NCI-H2227 (cell line): ENCODE measurements around the gene IQCF6.
"Not testable (repeated sequence)": the region's sequence is repeated elsewhere in the genome, so short reads cannot be mapped to it uniquely, and the experiment has no call there.

Experiments
- DNase-seq: peaks from one replicate; lab custom pipeline; 2025; ENCODE audit not compliant: unreplicated experiment; lab: John Stamatoyannopoulos, UW

The IQCF6 gene

DNA sequence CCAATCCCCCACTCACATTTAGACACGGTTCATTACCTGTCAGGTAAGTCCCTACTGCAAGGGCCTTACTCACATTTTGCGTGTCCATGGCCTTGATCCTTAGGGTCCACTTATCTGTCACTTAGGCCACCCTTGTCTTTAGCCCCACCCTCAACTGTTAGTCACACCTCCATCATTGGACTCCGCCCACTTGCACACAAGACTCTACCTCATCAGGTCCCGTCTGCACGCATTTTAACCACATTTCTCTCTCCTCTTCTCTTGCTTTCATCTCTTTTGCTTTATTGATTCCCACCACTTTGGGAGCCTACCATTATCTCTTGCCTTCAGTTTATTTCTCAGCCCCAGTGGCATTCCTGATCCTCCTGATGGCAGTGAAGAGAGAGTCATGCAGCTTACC is at the start of gene IQCF6:
Gene IQCF6, minus strand, starts transcription at position 101 of the 400 bp plus-strand sequence. Its CDS starts 13 bp downstream, at position 88.
- no peak for DNase-seq

DNA sequence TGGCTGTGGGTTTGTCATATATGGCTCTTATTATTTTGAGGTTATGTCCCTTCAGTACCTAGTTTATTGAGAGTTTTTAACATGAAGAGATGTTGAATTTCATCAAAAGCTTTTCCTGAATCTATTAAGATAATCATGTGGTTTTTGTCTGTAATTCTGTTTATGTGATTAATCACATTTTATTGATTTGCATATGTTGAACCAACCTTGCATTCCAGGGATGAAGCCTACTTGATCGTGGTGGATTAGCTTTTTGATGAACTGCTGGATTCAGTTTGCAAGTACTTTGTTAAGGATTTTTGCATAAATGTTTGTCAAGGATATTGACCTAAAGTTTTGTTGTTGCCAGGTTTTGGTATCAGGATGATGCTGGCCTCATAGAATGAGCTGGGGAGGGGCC is 49.3 kb upstream of the IQCF6 start:
- DNase-seq = no peak

DNA sequence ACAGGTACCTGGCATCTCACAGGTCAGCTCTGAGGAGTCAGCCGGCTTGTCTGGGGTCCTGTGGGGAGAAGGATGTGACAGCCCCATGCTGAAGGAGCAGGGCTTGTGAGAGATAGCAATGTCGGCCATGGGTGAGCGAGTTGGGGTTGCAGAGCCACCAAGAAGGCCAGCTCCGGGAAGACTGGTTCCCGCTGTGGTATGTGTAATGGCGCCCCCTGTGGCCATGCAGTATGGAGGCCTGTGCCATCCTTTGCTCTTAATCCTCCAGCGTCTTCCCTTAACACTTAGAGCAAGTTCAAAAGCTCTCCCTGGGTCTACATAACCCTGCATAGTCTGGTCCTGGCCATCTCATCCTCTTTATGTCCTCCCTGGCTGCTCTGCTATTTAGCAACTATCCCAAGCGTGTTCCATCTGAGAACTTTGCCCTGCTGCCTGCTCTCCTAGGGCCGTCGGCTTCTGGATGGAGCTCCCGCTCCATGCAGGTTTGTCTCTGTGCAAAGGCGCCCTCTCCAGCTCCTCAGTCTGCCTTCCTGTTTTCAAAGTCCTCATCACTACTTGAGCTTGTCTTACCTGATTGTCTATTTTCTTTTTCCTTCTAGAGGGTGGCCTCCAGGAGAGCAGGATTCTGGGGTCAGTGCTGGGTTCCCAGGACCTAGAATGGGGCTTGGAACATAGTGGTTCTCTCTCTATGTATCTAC is 40.8 kb upstream of the IQCF6 start:
- DNase-seq = no peak

DNA sequence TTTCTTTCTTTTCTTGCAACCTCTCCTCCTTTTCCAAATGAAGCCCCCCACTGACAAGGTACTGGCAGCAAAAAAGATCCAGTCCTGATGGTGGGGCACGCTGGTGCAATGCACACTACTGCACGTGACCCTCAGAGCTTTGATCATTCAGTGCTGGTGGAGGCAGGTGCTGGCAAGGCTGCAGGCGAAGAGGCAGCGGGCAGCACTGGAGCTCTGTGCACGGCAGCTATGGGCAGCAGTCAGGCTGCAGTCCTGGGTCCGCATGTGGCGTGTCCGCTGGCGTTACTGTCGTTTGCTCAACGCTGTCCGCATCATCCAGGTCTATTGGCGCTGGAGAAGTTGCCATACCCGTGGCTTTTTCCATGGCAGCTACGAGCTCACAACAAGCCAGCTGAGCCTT is 40.1 kb upstream of the IQCF6 start:
- DNase-seq = no peak

DNA sequence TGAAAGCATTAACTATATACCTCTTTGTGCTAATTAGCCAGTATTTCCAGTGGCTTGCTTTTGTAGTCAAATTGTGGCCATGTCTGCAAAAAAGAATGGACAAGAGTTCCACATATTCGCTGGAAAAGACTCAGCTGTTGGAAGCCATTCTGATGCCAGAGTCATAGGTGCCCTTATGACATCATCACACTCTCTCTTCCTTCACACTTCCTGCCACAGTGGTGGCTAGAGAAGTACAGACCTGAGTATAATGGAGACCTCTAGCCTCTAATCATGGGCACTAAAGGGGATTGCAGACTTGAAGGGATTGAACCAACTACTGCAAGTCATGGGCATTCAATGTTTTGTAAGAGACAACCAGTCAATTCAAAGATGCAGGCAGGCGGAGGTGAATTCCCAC is 38.3 kb upstream of the IQCF6 start:
- no peak for DNase-seq

DNA sequence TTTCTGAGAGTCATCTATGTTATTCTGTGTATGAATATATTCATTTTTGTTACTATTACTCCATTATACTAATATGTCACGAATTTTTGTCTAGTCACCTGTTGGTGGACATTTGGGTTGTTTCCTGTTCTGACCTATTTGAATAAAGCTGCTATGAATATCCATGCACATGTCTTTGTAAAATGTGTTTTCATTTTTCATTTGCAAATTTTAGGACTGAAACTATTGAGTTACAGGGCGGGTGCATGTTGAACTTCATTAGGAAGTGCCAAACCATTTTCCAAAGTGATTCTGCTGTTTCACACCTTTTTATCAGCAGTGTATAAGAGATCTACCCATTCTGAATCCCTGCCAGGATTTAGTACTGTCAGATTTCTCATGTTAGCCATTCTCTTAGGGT is 37.7 kb upstream of the IQCF6 start:
- DNase-seq = no peak

DNA sequence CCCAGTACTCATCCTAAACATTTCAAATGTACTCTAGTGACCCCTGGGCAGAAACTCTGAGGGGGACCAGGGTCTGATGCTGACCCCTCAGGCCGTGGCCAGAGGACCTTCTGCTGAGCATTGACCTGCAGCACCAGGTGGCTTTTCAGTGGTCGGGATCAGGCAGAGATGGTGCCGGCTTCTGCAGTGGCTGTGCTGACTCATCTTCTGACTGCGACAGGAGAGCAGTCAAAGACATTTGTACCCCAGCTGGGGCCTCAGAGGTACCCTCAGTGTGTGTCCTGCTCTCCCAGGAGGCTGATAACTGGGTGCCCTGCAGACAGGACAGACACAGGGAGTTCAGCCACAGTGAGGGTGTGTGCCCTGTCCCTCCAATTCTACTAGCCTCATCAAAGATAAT is 36.6 kb upstream of the IQCF6 start:
- no peak for DNase-seq

DNA sequence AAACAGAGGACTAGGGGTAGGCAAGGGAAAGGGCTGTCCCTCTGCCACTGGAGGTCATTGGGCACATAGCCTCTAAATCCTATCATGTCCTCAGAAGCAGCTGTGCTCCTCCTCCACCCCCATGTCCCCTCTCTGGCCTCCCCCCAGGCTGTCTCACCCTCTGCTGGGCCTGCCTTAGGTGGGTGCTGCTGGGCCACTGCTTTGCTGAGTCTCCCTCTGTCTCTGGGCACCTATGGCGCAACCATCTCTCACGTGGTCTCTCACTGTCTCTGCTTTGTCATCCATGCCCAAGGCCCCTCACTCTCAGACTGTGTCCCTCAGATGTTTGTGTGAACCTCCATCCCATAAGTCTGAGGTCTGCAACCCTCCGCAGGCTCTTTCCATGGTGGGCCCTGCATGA is 35.0 kb upstream of the IQCF6 start:
- DNase-seq = no peak

DNA sequence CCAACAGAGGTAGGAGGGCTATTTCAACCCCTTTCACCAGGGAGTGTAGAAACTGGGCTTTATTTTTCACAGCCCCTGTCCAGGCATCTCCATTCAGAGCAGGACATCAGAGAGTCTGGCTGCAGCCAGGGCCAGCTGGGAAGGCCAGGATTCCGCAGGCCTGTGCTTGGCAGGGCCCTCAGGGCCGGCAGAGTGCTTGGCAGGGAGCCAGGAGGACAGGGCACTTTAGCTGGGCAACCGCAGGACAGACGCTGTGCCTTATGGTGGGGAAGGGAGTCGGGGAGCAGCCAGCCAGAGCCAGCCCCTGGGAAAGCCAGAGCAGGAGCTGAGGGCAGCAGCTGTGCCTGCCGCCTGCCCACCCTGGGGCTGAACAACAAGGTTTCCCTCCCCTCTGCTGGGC is 34.5 kb upstream of the IQCF6 start:
- DNase-seq = no peak

DNA sequence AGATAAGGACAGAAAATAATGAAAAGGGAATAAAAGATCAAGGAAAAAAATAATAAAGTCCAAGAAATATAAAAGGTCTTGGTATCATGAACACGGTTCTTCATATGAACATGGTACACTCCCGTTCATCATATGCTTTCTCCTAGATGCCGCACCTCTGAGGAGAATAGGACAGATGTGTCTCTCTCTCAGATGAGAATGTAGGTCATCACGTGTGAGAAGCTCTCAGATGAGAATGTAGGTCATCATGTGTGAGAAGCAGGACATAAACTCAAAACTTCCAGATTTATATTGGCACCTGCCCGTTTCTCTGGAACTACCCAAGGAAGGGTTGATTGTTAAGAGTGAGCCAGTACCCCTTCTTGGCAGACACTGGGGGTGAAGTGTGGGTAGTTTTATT is 29.9 kb upstream of the IQCF6 start:
- no peak for DNase-seq

DNA sequence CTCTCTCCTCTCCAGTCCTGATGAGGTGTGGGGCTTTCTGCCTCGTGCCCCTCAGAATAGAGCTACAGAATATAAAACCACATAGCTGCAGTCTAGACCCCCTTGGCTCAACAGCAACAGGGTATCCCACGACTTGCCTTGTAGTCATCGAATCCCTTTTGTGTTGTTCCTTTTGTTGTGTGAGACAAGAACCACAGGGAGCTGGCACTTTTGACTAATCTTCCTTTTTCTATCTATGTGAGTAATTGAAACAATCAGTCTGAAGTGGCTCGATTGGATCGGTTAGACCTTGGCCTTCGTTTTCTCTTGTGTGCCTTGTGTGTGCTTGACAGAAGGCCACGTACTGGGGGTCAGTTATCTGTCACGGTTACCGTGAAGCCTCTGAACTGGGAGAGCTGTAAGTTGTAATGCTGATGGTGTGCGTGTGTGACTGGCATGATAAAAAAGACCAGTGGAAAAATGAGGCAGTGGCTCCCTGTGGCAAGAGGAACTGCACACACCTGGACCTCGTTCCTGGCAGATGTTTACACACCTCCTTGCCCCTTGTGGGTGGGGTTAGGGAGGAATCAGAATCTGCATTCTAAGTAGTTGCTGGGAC is 23.2 kb upstream of the IQCF6 start:
- peak; percentile 63 for DNase-seq

DNA sequence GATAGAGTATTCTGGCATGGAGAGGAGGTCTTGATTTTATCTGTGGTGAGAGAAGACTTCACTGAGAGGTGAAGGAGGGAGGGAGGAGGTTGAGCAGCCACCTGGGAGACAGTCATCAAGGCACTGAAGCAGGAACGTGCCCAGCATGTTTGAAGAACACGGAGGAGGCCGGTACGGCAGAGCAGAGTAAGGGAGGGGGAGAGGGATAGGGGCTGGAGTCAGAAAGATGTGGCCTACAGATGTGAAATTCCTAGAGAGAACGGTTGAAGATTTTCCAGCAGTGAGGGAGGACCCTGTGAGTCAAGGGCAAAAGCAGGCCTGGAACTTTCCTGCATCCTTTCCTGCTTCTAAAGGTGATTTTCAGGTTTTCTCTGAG is 21.7 kb upstream of the IQCF6 start:
- no peak for DNase-seq

DNA sequence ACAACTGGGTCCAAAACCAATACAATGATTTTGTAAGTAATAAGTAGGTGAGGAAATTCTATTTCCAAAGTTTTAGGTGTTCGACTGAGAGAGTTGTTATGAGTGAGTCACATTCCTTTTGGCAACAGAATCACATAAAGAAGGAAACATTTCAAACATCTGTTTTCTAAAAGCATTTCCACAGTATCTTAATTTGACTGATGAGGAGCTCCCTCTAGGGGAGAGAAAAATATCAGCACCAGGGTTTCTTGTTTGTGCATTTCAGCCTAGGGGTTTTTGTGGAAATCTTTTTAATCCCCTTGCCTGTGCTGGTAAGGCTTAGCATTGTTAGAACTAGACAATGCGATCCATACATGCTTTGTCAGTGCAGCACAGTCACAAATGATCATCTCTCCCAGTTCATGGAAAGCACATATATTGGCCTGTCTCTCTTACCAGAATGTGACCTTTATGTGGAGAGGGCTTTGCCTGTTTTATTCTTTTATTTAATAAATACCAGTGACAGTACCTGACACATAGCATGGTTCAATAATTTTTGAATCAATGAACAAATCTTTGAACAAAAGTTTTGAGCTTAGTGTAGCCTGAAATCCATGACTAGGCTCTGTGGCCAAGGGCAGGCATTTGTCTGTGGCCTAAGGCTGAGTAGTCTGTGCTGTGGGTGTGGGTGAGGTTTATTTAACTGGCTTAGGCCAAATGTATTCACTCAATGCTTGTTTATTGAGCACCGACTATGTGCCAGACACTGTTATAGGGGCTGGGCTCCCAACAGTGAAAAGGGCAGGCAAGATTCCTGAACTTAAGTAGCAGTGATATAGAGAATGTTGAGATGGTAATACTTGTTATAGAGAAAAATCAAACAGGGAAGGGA is 21.1 kb upstream of the IQCF6 start:
- DNase-seq = peak; percentile 50

DNA sequence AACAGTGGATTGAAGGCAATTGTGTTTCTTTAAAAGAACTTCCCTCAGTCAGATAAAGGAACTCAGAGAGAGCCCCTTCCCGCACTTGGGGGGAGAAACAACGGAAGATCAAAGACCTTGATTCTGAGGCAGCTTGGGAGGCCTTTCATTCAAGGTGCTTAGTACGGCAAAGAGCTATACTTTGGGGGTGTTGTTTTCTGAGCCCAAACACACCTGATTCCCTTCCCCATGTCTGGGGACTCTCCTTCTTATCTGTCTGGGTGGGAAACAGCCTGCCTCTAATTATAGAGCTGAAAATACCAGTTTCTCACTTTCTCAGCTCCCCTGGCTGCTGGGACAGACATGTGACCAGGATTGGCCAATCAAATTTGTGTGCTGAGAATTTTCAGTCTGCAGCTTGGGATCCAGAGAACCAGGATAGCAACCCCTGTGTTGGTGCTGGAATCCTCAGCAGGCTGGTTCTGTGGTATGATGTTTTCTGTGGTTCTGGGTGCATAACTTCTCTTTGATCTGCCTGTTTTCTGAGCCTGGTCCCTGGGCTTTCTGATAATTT is 19.4 kb upstream of the IQCF6 start:
- DNase-seq = peak; percentile 33

DNA sequence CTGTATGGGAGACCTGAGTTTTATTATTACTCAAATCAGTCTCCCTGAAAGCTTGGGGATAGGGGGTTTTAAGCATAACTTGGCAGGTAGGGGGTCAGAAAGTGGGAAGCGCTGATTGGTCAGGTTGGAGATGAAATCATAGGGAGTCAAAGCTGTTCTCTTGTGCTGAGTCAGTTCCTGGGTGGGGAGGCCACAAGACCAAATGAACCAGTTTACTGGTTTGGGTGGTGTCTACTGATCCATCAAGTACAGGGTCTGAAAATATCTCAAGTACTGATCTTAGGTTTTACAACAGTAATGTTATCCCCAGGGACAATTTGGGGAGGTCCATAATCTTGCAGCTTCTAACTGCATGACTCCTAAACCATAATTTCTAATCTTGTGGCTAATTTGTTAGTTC is 17.8 kb upstream of the IQCF6 start:
- DNase-seq = no peak

DNA sequence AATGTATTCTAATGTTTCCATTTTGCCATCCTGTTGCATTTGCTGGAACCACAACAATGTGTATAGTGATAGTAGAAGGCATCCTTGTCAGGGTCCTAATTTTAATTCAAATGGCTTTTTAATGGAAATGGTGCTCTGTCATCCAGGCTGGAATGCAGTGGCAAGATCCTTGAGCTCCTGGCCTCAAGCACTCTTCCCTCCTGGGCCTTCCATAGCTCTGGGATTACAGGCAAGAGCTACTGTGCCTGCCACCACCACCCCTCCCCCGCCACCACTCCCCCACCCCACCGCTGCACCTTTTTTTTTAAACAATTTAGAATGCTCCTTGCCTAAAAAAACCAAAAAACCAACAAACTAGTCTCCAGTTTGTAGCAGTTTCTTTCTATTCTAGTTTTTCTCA is 15.2 kb upstream of the IQCF6 start:
- no peak for DNase-seq

DNA sequence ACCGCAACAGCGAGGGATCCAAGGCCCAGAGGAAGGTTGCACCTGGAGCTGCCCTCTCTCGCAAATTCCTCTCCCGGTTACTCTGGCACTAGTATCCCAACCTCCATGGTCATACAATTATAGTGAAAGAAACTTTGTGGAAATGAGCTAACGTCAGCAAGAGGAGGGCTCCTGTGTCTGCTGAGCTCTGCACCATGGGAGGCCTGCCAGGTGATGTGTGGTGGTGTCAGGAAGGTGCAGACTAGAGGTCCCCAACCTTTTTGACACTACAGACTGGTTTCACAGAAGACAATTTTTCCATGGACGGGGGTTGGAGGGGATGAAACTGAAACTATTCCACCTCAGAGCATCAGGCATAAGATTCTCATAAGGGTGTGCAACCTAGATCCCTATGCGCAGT is 13.2 kb upstream of the IQCF6 start:
- DNase-seq = no peak

DNA sequence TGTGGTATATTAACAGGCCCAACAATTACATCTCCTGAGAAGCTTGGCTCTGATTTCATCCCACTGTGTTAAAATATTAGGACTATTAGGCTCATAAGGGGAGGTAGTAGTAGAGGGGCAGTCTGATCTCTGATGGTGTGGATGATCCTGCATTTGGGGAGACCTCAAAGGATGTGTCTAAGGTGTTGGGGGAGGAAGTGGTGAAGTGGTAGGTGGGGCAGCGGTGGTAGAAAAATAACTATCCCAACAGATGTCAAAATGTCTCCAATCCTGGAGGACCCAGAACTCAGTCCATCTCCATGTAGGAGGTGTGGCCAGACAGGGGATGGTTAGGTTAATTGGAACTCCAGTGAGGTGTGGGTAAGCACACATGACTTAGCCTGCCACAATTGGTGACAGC is 10.4 kb upstream of the IQCF6 start:
- no peak for DNase-seq

DNA sequence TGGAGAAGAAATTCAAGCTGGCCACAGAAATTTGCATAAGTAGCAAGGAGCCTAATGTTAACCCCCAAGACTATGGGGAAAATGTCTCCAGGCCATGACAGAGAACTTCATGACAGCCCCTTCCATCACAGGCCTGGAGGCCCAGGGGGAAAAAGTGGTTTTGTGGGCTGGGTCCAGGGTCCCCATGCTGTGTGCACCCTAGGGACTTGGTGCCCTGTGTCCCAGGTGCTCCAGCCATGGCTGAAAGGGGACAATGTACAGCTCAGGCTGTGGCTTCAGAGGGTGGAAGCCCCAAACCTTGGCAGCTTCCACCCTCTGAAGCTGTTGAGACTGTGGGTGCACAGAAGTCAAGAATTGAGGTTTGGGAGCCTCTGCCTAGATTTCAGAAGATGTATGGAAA is 8.5 kb upstream of the IQCF6 start:
- not testable (repeated sequence) for DNase-seq

DNA sequence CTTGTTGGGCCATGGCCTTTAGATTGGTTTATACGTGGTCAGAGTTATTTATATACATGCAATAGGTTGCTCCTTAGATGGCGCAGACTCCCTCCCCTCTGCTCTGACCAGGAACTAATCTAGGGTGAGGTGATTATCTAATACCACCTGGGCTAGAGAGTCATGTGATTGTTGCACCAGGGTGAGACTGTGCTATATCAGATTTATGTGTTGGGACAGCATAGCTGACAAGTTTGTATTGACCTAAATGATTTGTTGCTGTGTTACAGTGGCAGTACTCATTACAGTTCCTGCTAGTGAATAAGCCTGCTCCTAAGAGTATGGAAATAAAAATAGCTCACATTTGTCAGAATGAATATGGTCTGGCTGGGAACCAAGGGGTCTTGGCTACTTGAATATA is 7.2 kb upstream of the IQCF6 start:
- no peak for DNase-seq

DNA sequence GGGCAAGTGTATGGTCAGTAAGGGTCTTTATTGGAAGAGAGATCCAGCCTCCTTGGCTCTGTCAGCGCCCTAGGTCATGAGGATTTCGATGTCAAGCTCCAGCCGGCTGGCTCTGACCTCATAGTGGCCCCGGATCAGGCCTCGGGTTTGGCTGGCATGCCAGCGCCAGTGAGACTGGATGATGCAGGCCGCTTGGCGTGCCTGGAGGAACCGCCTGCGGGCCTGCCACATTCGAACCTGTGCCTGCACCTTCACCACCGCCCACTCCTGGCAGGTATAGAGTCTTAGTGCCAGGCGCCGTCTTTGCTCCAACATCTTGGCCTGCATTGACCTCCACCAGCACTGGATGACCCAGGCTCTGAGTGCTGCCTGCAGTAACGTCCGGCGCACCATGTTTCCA is 483 bp downstream of the IQCF6 start:
- no peak for DNase-seq

DNA sequence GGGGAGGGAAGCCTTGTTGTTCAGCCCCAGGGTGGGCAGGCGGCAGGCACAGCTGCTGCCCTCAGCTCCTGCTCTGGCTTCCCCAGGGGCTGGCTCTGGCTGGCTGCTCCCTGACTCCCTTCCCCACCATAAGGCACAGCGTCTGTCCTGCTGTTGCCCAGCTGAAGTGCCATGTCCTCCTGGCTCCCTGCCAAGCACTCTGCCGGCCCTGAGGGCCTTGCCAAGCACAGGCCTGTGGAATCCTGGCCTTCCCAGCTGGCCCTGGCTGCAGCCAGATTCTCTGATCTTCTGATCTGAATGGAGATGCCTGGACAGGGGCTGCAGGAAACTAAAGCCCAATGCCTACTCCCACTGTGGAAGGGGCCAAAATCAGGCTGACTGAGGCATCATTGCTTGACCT is 1.1 kb downstream of the IQCF6 start:
- no peak for DNase-seq
